Chondrocyte (in vitro differentiated cells): ENCODE measurements around the gene ELL. TPM values are rescaled to one million over a fixed set of nuclear protein-coding genes. Genes with fewer than 3 reads are reported as not detected.
A peak's percentile ranks its signal among the peaks of the same experiment; 100 is the strongest.

ENCODE experiments used
- DNase-seq: peaks from one replicate; pipeline ENCODE4 v3.0.0; 2021; ENCODE audit warnings: mixed read lengths, low spot score
- H3K27ac Mint-ChIP-seq: one replicate; pipeline ENCODE4 v1.8.0; 2021; ENCODE audit warnings: mild to moderate bottlenecking, moderate library complexity, mixed read lengths; ENCODE audit not compliant: unreplicated experiment
- H3K27me3 Mint-ChIP-seq: 2 replicates; pipeline ENCODE4 v1.8.0; 2021; ENCODE audit warnings: low read depth, mixed read lengths
- H3K36me3 Mint-ChIP-seq: 2 replicates; pipeline ENCODE4 v1.8.0; 2021; ENCODE audit warnings: low read depth, mixed read lengths
- H3K4me1 Mint-ChIP-seq: 2 replicates; pipeline ENCODE4 v1.8.0; 2021; ENCODE audit warnings: low read depth, mild to moderate bottlenecking, mixed read lengths
- H3K4me3 Mint-ChIP-seq: one replicate; pipeline ENCODE4 v1.8.0; 2021; ENCODE audit warnings: mild to moderate bottlenecking, moderate library complexity, mixed read lengths; ENCODE audit not compliant: unreplicated experiment
- H3K9me3 Mint-ChIP-seq: 2 replicates; pipeline ENCODE4 v1.8.0; 2021; ENCODE audit warnings: low read depth, mixed read lengths
- CTCF ChIP-seq: fragments of 200-600 bp; sonication (generic); IDR thresholded peaks from 2 replicates; pipeline ENCODE4 v1.5.0; 2021; ENCODE audit warnings: antibody characterized with exemption, mild to moderate bottlenecking, moderate library complexity
- total RNA-seq: library from RNA; stranded (reverse); gene quantifications from 3 replicates; pipeline ENCODE4 v1.2.1, GENCODE V29; 2021

Gene ELL
- total RNA-seq, 1 donor from 2014 or later = 14.0 TPM

GRCh38 chr19:18520848-18521691, 800 bp downstream of the ELL start:
- H3K27ac Mint-ChIP-seq = peak overlapping the region; percentile 98
- H3K4me1 Mint-ChIP-seq = peaks cover 20% of the 10 kb centered on the region
- H3K36me3 Mint-ChIP-seq = no peaks in the 10 kb centered on the region
- DNase-seq = no peak
- peak overlapping the region; percentile 89 for H3K4me3 Mint-ChIP-seq
- H3K9me3 Mint-ChIP-seq = no peaks in the 10 kb centered on the region
- TF ChIP-seq CTCF = peak; percentile 49
- H3K27me3 Mint-ChIP-seq = no peaks in the 10 kb centered on the region

DNA sequence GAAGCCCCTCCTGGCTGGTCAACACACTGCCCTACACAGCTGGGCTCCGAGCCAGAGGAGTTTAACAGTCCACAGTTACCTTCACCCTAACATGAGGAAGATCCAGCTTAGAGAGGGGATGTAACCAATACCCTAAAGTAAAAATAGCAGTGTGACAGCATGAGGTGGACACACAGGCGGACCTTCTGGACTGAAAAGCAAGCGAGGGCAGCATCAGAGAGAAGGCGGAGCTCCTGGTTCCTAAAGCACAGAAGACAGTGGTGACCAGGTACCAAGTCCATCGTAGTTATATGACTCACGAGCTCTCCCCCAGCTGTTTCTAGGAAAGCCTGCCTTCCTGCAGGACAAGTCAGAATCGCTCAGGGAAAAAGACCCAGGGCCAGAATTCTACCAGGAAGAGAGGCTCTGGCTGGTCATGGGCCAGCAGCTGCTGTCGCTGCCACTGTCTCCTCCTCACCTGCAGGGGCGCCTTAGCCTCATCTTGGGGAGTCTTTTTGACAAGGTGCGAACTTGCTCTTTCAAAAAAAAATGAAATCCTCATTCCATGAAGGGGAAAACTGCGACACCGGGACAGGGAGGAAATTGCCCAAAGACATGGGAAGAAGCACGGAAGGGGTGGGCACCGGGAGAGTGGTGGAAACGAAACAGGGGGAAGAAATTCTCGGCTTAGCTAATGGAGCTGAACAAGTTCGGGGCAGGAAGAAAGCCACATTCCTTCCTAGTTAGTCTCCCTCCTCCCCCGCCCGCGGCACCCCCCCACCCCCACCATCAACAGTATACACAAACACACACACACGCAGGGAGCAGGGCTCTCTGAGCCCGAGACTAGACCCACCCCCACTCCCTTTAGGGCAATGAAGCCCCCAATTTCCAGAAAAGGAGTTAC, 1.7 kb downstream of the ELL start:
- Mint-ChIP-seq H3K9me3 (no peaks in the 10 kb centered on the region), H3K4me3 (peak overlapping the region; percentile 89), H3K27me3 (no peaks in the 10 kb centered on the region), H3K27ac (peak overlapping the region; percentile 98), H3K4me1 (peaks cover 28% of the 10 kb centered on the region), H3K36me3 (no peaks in the 10 kb centered on the region)
- DNase-seq = no peak
- TF ChIP-seq CTCF = peak; percentile 84

DNA sequence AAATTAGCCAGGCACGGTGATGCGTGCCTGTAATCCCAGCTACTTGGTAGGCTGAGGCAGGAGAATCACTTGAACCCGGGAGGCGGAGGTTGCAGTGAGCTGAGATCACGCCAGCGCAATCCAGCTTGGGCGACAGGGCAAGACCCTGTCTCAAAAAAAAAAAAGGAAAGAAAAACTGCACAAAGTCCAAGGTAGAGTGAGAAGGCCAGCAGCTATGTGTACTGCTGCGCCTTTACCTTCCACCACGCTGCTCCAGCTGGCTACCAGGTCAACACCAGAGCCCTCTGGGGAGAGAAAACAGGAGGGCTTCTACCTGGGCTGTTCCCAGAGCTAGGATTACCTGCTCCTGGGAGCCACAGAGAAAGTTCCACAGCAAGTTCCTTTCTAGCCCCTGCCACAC, 3.2 kb downstream of the ELL start:
- TF ChIP-seq CTCF = no peak
- no peak for DNase-seq
- Mint-ChIP-seq H3K4me1 (peaks cover 42% of the 10 kb centered on the region), H3K9me3 (no peaks in the 10 kb centered on the region), H3K4me3 (no peak overlapping the region), H3K27ac (no peak overlapping the region), H3K27me3 (no peaks in the 10 kb centered on the region), H3K36me3 (no peaks in the 10 kb centered on the region)

DNA sequence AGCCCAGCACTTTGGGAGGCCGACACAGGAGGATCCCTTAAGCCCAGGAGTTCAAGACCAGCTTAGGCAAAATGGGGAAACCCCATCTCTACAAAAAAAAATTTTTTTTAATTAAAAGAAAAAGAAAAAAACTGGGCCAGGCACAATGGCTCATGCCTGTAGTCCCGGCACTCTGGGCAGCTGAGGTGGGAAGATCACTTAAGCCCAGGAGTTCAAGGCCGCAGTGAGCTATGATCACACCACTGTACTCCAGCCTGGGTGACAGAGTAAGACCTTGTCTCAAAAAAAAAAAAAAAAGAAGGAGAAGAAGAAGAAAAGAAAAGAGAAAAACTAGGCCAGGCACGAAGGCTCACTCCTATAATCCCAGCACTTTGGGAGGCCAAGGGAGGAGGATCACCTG, 4.3 kb downstream of the ELL start:
- Mint-ChIP-seq H3K27ac (no peak overlapping the region), H3K36me3 (no peaks in the 10 kb centered on the region), H3K4me1 (peaks cover 47% of the 10 kb centered on the region), H3K4me3 (no peak overlapping the region), H3K9me3 (no peaks in the 10 kb centered on the region), H3K27me3 (no peaks in the 10 kb centered on the region)
- DNase-seq = no peak
- no peak for TF ChIP-seq CTCF

DNA sequence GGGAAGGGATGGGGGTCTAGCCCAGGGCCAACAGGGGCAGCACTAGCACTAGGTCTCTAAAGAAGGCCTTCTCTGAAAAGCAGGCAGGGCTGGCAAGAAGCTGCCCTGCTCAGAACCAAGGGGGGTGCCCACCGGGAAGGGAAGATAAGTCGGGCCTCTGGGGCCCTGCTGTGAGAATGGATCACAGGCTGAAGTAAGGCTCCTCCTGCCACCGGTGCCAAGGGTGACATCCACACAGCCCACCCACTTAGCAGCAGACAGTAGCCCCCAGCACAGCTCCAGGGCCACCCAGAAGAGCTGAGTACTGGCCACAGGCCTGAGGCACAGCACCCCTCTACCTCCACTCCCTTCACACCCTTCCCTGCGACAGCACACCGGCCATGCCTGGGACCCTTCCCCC, 5.9 kb downstream of the ELL start:
- no peak overlapping the region for H3K4me3 Mint-ChIP-seq
- DNase-seq = no peak
- H3K27ac Mint-ChIP-seq = no peak overlapping the region
- no peaks in the 10 kb centered on the region for H3K36me3 Mint-ChIP-seq
- H3K4me1 Mint-ChIP-seq = peaks cover 45% of the 10 kb centered on the region
- TF ChIP-seq CTCF = no peak
- H3K9me3 Mint-ChIP-seq = no peaks in the 10 kb centered on the region
- no peaks in the 10 kb centered on the region for H3K27me3 Mint-ChIP-seq
